Muscle layer of duodenum (tissue), 2 donors: Measurements from ENCODE around the gene LLCFC1.

Source experiments
- H3K27ac ChIP-seq: one replicate; pipeline ENCODE4 v1.7.0; 2013; ENCODE audit warnings: mild to moderate bottlenecking, low read length
- H3K27me3 ChIP-seq: one replicate; pipeline ENCODE4 v1.7.0; 2013; ENCODE audit warnings: low read depth, mild to moderate bottlenecking, control low read depth, low read length
- H3K36me3 ChIP-seq, 2 donors: one replicate each; pipeline ENCODE4 v1.7.0; 2013; ENCODE audit warnings: low read length in 2 of 2, control low read depth in 1 of 2, mild to moderate bottlenecking in 1 of 2; ENCODE audit not compliant: insufficient read depth in 2 of 2, control insufficient read depth in 1 of 2
- H3K4me1 ChIP-seq, 2 donors: one replicate each; pipeline ENCODE4 v1.7.0; 2013; ENCODE audit warnings: low read length in 2 of 2, mild to moderate bottlenecking in 2 of 2, control low read depth in 1 of 2, moderate library complexity in 1 of 2; ENCODE audit not compliant: insufficient read depth in 2 of 2, control insufficient read depth in 1 of 2
- H3K4me3 ChIP-seq, 2 donors: one replicate each; pipeline ENCODE4 v1.7.0; 2013; ENCODE audit warnings: low read length in 2 of 2, low read depth in 1 of 2, mild to moderate bottlenecking in 1 of 2
- H3K9me3 ChIP-seq, 2 donors: one replicate each; pipeline ENCODE4 v1.7.0; 2013; ENCODE audit warnings: low read length in 2 of 2, control low read depth in 1 of 2, mild to moderate bottlenecking in 1 of 2; ENCODE audit not compliant: control insufficient read depth in 1 of 2
- donor health status: healthy.

The LLCFC1 gene

GRCh38 chr7:142898377-142899170 is 40.7 kb upstream of the LLCFC1 start:
- H3K27ac ChIP-seq, result no peak overlapping the region
- no peaks in the 10 kb centered on the region for H3K9me3 ChIP-seq
- no peaks in the 10 kb centered on the region for H3K36me3 ChIP-seq
- H3K4me1 ChIP-seq, result no peaks in the 10 kb centered on the region
- no peaks in the 10 kb centered on the region for H3K27me3 ChIP-seq
- H3K4me3 ChIP-seq, result no peak overlapping the region

GRCh38 chr7:142899661-142900060 is 39.6 kb upstream of the LLCFC1 start:
- Histone ChIP-seq H3K27me3 (no peaks in the 10 kb centered on the region), H3K4me1 (no peaks in the 10 kb centered on the region), H3K4me3 (no peak overlapping the region), H3K36me3 (no peaks in the 10 kb centered on the region), H3K27ac (no peak overlapping the region), H3K9me3 (peaks cover 0 to 5% of the 10 kb centered on the region in 2 donors)

GRCh38 chr7:142901426-142902259 is 37.6 kb upstream of the LLCFC1 start:
- H3K4me3 ChIP-seq, result no peak overlapping the region
- no peaks in the 10 kb centered on the region for H3K27me3 ChIP-seq
- H3K9me3 ChIP-seq, result peaks cover 0 to 5% of the 10 kb centered on the region in 2 donors
- H3K4me1 ChIP-seq, result no peaks in the 10 kb centered on the region
- H3K27ac ChIP-seq, result no peak overlapping the region
- H3K36me3 ChIP-seq, result no peaks in the 10 kb centered on the region

- Histone ChIP-seq H3K4me1 (no peaks in the 10 kb centered on the region), H3K27ac (no peak overlapping the region), H3K36me3 (no peaks in the 10 kb centered on the region), H3K27me3 (no peaks in the 10 kb centered on the region), H3K4me3 (no peak overlapping the region), H3K9me3 (peaks cover 0 to 5% of the 10 kb centered on the region in 2 donors)
Observed at GRCh38 chr7:142904128-142904527, 35.2 kb upstream of the LLCFC1 start.

- Histone ChIP-seq H3K36me3 (no peaks in the 10 kb centered on the region), H3K4me3 (no peak overlapping the region), H3K27ac (no peak overlapping the region), H3K4me1 (no peaks in the 10 kb centered on the region), H3K27me3 (no peaks in the 10 kb centered on the region), H3K9me3 (peaks cover 0 to 5% of the 10 kb centered on the region in 2 donors)
Observed at GRCh38 chr7:142905759-142906158, 33.5 kb upstream of the LLCFC1 start.

GRCh38 chr7:142906643-142907042 is 32.6 kb upstream of the LLCFC1 start:
- H3K27ac ChIP-seq, result no peak overlapping the region
- H3K36me3 ChIP-seq, result no peaks in the 10 kb centered on the region
- peaks cover 0 to 5% of the 10 kb centered on the region in 2 donors for H3K9me3 ChIP-seq
- no peaks in the 10 kb centered on the region for H3K27me3 ChIP-seq
- no peak overlapping the region for H3K4me3 ChIP-seq
- H3K4me1 ChIP-seq, result no peaks in the 10 kb centered on the region

- no peaks in the 10 kb centered on the region for H3K27me3 ChIP-seq
- peaks cover 0 to 5% of the 10 kb centered on the region in 2 donors for H3K9me3 ChIP-seq
- H3K4me1 ChIP-seq, result no peaks in the 10 kb centered on the region
- H3K36me3 ChIP-seq, result no peaks in the 10 kb centered on the region
- no peak overlapping the region for H3K4me3 ChIP-seq
- H3K27ac ChIP-seq, result no peak overlapping the region
Observed at GRCh38 chr7:142908290-142908689, 31.0 kb upstream of the LLCFC1 start.

GRCh38 chr7:142908921-142909890 is 30.1 kb upstream of the LLCFC1 start:
- Histone ChIP-seq H3K9me3 (peaks cover 0 to 4% of the 10 kb centered on the region in 2 donors), H3K36me3 (no peaks in the 10 kb centered on the region), H3K27ac (peak overlapping the region; percentile 9), H3K27me3 (no peaks in the 10 kb centered on the region), H3K4me1 (no peaks in the 10 kb centered on the region), H3K4me3 (no peak overlapping the region)

- Histone ChIP-seq H3K4me3 (no peak overlapping the region), H3K9me3 (no peaks in the 10 kb centered on the region), H3K27ac (no peak overlapping the region), H3K36me3 (no peaks in the 10 kb centered on the region), H3K27me3 (no peaks in the 10 kb centered on the region), H3K4me1 (no peaks in the 10 kb centered on the region)
Observed at GRCh38 chr7:142910031-142910433, 29.3 kb upstream of the LLCFC1 start.

GRCh38 chr7:142910481-142910880 is 28.8 kb upstream of the LLCFC1 start:
- H3K9me3 ChIP-seq, result no peaks in the 10 kb centered on the region
- no peaks in the 10 kb centered on the region for H3K4me1 ChIP-seq
- H3K27me3 ChIP-seq, result no peaks in the 10 kb centered on the region
- no peaks in the 10 kb centered on the region for H3K36me3 ChIP-seq
- H3K27ac ChIP-seq, result no peak overlapping the region
- H3K4me3 ChIP-seq, result no peak overlapping the region

GRCh38 chr7:142913051-142913450 is 26.2 kb upstream of the LLCFC1 start:
- Histone ChIP-seq H3K27ac (no peak overlapping the region), H3K36me3 (no peaks in the 10 kb centered on the region), H3K4me3 (no peak overlapping the region), H3K27me3 (no peaks in the 10 kb centered on the region), H3K9me3 (no peaks in the 10 kb centered on the region), H3K4me1 (no peaks in the 10 kb centered on the region)
